HepG2 (cell line): ENCODE results near the gene DNAJC5. TPM values are rescaled to one million over a fixed set of nuclear protein-coding genes. Genes with fewer than 3 reads are reported as not detected.
A peak's percentile ranks its signal among the peaks of the same experiment; 100 is the strongest.

Experiments
- LCORL ChIP-seq, 2 experiments: fragments of 450-650 bp in 1 of 2; sonication (generic) in 1 of 2; formaldehyde crosslinking in 1 of 2; IDR thresholded peaks; 2 replicates each; pipeline versions ENCODE4 v1.5.0 to v1.6.1; 2017 to 2020; ENCODE audit warnings: antibody characterized with exemption in 1 of 2, missing genetic modification reagents in 1 of 2
- MBD4 ChIP-seq: IDR thresholded peaks from 2 replicates; pipeline ENCODE4 v1.6.1; 2012; ENCODE audit warnings: low read length, inconsistent platforms, borderline replicate concordance
- MBNL3 ChIP-seq: fragments of 250-450 bp; sonication (Bioruptor Pico); conservative IDR thresholded peaks from 2 replicates; pipeline ENCODE4 v1.8.0; 2022; ENCODE audit warnings: mild to moderate bottlenecking, inconsistent platforms
- MXD4 ChIP-seq: IDR thresholded peaks from 2 replicates; pipeline ENCODE4 v1.6.1; 2016; ENCODE audit warnings: mild to moderate bottlenecking, missing biosample characterization, missing genetic modification reagents
- NONO ChIP-seq, 2 experiments: fragments of 450-650 bp in 1 of 2; sonication (generic) in 1 of 2; formaldehyde crosslinking in 1 of 2; IDR thresholded peaks in 1 of 2; conservative IDR thresholded peaks in 1 of 2; 2 replicates each; pipeline versions ENCODE4 v1.6.1 to v1.8.0; 2017 to 2022; ENCODE audit warnings: mild to moderate bottlenecking in 1 of 2, missing genetic modification reagents in 1 of 2, moderate library complexity in 1 of 2
- NR2C2 ChIP-seq: sonication (generic); formaldehyde crosslinking; IDR thresholded peaks from 2 replicates; pipeline ENCODE4 v1.4.0; 2020; ENCODE audit warnings: missing genetic modification reagents, mild to moderate bottlenecking, moderate library complexity, borderline replicate concordance
- PHF8 ChIP-seq: sonication (generic); formaldehyde crosslinking; IDR thresholded peaks from 2 replicates; pipeline ENCODE4 v1.5.0; 2020; ENCODE audit warnings: missing genetic modification reagents
- SMAD9 ChIP-seq: sonication (generic); formaldehyde crosslinking; IDR thresholded peaks from 2 replicates; pipeline ENCODE4 v1.5.1; 2020; ENCODE audit warnings: mild to moderate bottlenecking, missing genetic modification reagents
- SP2 ChIP-seq: sonication (generic); formaldehyde crosslinking; IDR thresholded peaks from 2 replicates; pipeline ENCODE4 v1.5.1; 2020; ENCODE audit warnings: mild to moderate bottlenecking, missing genetic modification reagents
- ZFP82 ChIP-seq: sonication (generic); formaldehyde crosslinking; IDR thresholded peaks from 2 replicates; pipeline ENCODE4 v1.5.1; 2020; ENCODE audit warnings: mild to moderate bottlenecking, missing genetic modification reagents, borderline replicate concordance
- ZNF724P ChIP-seq: sonication (generic); formaldehyde crosslinking; IDR thresholded peaks from 2 replicates; pipeline ENCODE4 v1.8.0; 2022; ENCODE audit warnings: missing genetic modification reagents, borderline replicate concordance
- ZSCAN9 ChIP-seq: IDR thresholded peaks from 2 replicates; pipeline ENCODE4 v1.6.1; 2016; ENCODE audit warnings: borderline replicate concordance
- polyA plus RNA-seq, 8 experiments: library from polyadenylated mRNA; depleted of rRNA in 3 of 8; stranded (reverse) in 7 of 8; unstranded in 1 of 8; fragments of >200 nt; fragmentation: Illumina TruSeq in 4 of 8; extraction: Trizol in 4 of 8; gene quantifications; 2 replicates each; pipeline versions ENCODE4 v1.2.1 to v1.2.3, GENCODE V29; 2011 to 2016; ENCODE audit warnings: low read depth in 4 of 8, missing spikeins in 1 of 8, mixed read lengths in 1 of 8; ENCODE audit not compliant: insufficient read depth in 1 of 8
- total RNA-seq, 5 experiments: library from RNA; depleted of rRNA; stranded (reverse); fragments of >200 nt; fragmentation: Illumina TruSeq; extraction: Trizol; gene quantifications; 2 replicates each; pipeline ENCODE4 v1.2.3, GENCODE V29; 2016; ENCODE audit warnings: low read depth in 1 of 5
- TF ChIP-seq, protein P1 (sequence below): IDR thresholded peaks from 2 replicates; pipeline ENCODE4 v1.6.1; 2016; ENCODE audit warnings: missing compliant biosample characterization, missing genetic modification reagents, borderline replicate concordance
- TF ChIP-seq, protein P2 (sequence below): sonication (generic); formaldehyde crosslinking; IDR thresholded peaks from 2 replicates; pipeline ENCODE4 v1.4.0; 2020; ENCODE audit warnings: missing genetic modification reagents
- TF ChIP-seq, protein P3 (sequence below): sonication (generic); formaldehyde crosslinking; conservative IDR thresholded peaks from 2 replicates; pipeline ENCODE4 v1.8.0; 2022; ENCODE audit warnings: missing genetic modification reagents
- TF ChIP-seq, protein P4 (sequence below): sonication (generic); formaldehyde crosslinking; IDR thresholded peaks from 2 replicates; pipeline ENCODE4 v1.5.0; 2020; ENCODE audit warnings: mild to moderate bottlenecking, missing genetic modification reagents
- TF ChIP-seq, protein P5 (sequence below): sonication (generic); formaldehyde crosslinking; IDR thresholded peaks from 2 replicates; pipeline ENCODE4 v1.8.1; 2023; ENCODE audit warnings: missing genetic modification reagents, inconsistent platforms, borderline replicate concordance
- TF ChIP-seq, protein P6 (sequence below): sonication (generic); formaldehyde crosslinking; IDR thresholded peaks from 2 replicates; pipeline ENCODE4; 2020; ENCODE audit warnings: missing genetic modification reagents, mild to moderate bottlenecking, borderline replicate concordance

Gene DNAJC5
- total and polyA plus RNA-seq, 2 of the 13 experiments (the other 11 are each of a cell fraction or from before 2014, with no cell fraction given): 42.8 to 64.5 TPM

DNA sequence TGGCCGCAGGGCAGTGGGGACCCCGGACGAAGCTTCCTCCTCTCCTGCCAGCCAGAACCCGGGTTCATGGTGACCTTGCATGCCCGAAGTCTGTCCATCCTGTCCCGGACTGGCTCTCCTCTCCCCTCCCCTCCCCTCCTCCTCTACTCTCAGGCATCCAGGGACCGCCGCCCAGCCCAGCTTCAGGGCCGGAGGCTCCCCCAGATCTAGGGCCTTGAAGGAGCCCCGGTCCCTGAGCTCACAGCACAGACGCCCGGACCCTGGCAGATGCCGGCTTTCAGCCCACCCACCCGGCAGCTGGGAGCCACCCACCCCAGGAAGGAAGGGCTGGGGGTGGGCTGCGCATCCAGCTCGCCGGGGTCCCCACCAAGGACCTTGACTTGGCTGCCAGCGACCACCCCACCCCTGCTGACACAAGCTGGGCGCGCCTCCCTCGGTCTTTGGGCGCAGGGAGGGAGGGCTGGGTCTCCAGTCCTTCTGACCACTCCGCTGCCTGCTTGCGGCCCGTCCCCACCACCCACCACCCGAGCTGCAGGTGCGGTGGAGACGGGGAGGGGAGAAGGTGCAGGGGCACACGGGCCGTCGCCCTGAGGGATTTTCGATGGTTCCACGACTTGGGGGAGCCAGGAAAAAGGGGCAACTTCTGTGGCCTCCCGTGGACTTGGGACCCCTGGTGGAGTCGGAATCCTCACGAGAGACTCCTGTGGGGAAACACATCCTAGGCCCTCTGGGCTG, 39.4 kb upstream of the DNAJC5 start (continued):
- TF ChIP-seq, protein P1, sequence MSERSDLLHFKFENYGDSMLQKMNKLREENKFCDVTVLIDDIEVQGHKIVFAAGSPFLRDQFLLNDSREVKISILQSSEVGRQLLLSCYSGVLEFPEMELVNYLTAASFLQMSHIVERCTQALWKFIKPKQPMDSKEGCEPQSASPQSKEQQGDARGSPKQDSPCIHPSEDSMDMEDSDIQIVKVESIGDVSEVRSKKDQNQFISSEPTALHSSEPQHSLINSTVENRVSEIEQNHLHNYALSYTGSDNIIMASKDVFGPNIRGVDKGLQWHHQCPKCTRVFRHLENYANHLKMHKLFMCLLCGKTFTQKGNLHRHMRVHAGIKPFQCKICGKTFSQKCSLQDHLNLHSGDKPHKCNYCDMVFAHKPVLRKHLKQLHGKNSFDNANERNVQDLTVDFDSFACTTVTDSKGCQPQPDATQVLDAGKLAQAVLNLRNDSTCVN: no peak
- no peak for TF ChIP-seq MXD4 (CRISPR knock-in tag)
- TF ChIP-seq NONO (IDR thresholded peaks at IDR 0.05): no peak
- TF ChIP-seq NONO (CRISPR knock-in tag; conservative IDR thresholded peaks at IDR 0.05): no peak
- 0 out of 2 replicates have a peak, but pooled peaks have one; percentile 41 for TF ChIP-seq SP2 (CRISPR knock-in tag)
- TF ChIP-seq MBD4: no peak
- TF ChIP-seq SMAD9 (CRISPR knock-in tag): no peak
- TF ChIP-seq, protein P2, sequence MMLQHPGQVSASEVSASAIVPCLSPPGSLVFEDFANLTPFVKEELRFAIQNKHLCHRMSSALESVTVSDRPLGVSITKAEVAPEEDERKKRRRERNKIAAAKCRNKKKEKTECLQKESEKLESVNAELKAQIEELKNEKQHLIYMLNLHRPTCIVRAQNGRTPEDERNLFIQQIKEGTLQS (CRISPR knock-in tag): no peak; the same call in 1 of the 2 replicates
- TF ChIP-seq, protein P3, sequence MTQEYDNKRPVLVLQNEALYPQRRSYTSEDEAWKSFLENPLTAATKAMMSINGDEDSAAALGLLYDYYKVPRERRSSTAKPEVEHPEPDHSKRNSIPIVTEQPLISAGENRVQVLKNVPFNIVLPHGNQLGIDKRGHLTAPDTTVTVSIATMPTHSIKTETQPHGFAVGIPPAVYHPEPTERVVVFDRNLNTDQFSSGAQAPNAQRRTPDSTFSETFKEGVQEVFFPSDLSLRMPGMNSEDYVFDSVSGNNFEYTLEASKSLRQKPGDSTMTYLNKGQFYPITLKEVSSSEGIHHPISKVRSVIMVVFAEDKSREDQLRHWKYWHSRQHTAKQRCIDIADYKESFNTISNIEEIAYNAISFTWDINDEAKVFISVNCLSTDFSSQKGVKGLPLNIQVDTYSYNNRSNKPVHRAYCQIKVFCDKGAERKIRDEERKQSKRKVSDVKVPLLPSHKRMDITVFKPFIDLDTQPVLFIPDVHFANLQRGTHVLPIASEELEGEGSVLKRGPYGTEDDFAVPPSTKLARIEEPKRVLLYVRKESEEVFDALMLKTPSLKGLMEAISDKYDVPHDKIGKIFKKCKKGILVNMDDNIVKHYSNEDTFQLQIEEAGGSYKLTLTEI (CRISPR knock-in tag): no peak
- no peak for TF ChIP-seq NR2C2
- no peak for TF ChIP-seq LCORL (IDR thresholded peaks at IDR 0.05)
- TF ChIP-seq LCORL (CRISPR knock-in tag; IDR thresholded peaks at IDR 0.05): peak; percentile 39; the same call in 1 of the 2 replicates
- no peak for TF ChIP-seq MBNL3
- no peak for TF ChIP-seq PHF8 (CRISPR knock-in tag)
- TF ChIP-seq ZSCAN9 (CRISPR knock-in tag): no peak
- TF ChIP-seq, protein P4, sequence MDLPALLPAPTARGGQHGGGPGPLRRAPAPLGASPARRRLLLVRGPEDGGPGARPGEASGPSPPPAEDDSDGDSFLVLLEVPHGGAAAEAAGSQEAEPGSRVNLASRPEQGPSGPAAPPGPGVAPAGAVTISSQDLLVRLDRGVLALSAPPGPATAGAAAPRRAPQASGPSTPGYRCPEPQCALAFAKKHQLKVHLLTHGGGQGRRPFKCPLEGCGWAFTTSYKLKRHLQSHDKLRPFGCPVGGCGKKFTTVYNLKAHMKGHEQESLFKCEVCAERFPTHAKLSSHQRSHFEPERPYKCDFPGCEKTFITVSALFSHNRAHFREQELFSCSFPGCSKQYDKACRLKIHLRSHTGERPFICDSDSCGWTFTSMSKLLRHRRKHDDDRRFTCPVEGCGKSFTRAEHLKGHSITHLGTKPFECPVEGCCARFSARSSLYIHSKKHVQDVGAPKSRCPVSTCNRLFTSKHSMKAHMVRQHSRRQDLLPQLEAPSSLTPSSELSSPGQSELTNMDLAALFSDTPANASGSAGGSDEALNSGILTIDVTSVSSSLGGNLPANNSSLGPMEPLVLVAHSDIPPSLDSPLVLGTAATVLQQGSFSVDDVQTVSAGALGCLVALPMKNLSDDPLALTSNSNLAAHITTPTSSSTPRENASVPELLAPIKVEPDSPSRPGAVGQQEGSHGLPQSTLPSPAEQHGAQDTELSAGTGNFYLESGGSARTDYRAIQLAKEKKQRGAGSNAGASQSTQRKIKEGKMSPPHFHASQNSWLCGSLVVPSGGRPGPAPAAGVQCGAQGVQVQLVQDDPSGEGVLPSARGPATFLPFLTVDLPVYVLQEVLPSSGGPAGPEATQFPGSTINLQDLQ: no peak
- TF ChIP-seq, protein P5, sequence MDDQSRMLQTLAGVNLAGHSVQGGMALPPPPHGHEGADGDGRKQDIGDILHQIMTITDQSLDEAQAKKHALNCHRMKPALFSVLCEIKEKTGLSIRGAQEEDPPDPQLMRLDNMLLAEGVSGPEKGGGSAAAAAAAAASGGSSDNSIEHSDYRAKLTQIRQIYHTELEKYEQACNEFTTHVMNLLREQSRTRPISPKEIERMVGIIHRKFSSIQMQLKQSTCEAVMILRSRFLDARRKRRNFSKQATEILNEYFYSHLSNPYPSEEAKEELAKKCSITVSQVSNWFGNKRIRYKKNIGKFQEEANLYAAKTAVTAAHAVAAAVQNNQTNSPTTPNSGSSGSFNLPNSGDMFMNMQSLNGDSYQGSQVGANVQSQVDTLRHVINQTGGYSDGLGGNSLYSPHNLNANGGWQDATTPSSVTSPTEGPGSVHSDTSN (CRISPR knock-in tag): no peak
- no peak for TF ChIP-seq ZNF724P (CRISPR knock-in tag)
- TF ChIP-seq, protein P6, sequence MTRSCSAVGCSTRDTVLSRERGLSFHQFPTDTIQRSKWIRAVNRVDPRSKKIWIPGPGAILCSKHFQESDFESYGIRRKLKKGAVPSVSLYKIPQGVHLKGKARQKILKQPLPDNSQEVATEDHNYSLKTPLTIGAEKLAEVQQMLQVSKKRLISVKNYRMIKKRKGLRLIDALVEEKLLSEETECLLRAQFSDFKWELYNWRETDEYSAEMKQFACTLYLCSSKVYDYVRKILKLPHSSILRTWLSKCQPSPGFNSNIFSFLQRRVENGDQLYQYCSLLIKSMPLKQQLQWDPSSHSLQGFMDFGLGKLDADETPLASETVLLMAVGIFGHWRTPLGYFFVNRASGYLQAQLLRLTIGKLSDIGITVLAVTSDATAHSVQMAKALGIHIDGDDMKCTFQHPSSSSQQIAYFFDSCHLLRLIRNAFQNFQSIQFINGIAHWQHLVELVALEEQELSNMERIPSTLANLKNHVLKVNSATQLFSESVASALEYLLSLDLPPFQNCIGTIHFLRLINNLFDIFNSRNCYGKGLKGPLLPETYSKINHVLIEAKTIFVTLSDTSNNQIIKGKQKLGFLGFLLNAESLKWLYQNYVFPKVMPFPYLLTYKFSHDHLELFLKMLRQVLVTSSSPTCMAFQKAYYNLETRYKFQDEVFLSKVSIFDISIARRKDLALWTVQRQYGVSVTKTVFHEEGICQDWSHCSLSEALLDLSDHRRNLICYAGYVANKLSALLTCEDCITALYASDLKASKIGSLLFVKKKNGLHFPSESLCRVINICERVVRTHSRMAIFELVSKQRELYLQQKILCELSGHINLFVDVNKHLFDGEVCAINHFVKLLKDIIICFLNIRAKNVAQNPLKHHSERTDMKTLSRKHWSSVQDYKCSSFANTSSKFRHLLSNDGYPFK (CRISPR knock-in tag): 0 out of 2 replicates have a peak, but pooled peaks have one; percentile 12
- no peak for TF ChIP-seq ZFP82 (CRISPR knock-in tag)
